HEK293 (cell line): ENCODE data around the gene ANKUB1.

Experiments used
- SP2 ChIP-seq: fragments of 450-650 bp; formaldehyde crosslinking; IDR thresholded peaks from 2 replicates; pipeline ENCODE4 v1.5.1; 2016; ENCODE audit warnings: missing biosample characterization, missing genetic modification characterization
- TRIM28 ChIP-seq: IDR thresholded peaks from 2 replicates; pipeline ENCODE4 v1.6.1; 2011; ENCODE audit warnings: low read length, control low read depth, borderline replicate concordance
- ZNF114 ChIP-seq: fragments of 450-650 bp; formaldehyde crosslinking; IDR thresholded peaks from 2 replicates; pipeline ENCODE4 v1.5.0; 2017; ENCODE audit warnings: missing biosample characterization, missing genetic modification characterization
- ZNF121 ChIP-seq: fragments of 450-650 bp; formaldehyde crosslinking; IDR thresholded peaks from 2 replicates; pipeline ENCODE4 v1.5.1; 2016; ENCODE audit warnings: missing biosample characterization, missing genetic modification characterization
- ZNF146 ChIP-seq: fragments of 450-650 bp; formaldehyde crosslinking; IDR thresholded peaks from 2 replicates; pipeline ENCODE4 v1.5.1; 2016; ENCODE audit warnings: missing biosample characterization, missing genetic modification characterization
- ZNF174 ChIP-seq: fragments of 450-650 bp; formaldehyde crosslinking; IDR thresholded peaks from 2 replicates; pipeline ENCODE4 v1.5.0; 2017; ENCODE audit warnings: missing biosample characterization, mild to moderate bottlenecking, missing genetic modification characterization
- ZNF510 ChIP-seq: fragments of 450-650 bp; formaldehyde crosslinking; IDR thresholded peaks from 2 replicates; pipeline ENCODE4 v1.5.1; 2018; ENCODE audit warnings: mild to moderate bottlenecking, missing genetic modification characterization, missing biosample characterization; ENCODE audit not compliant: insufficient replicate concordance
- ZNF561 ChIP-seq: fragments of 450-650 bp; IDR thresholded peaks from 2 replicates; pipeline ENCODE4 v1.5.1; 2018; ENCODE audit warnings: missing biosample characterization, missing genetic modification characterization, borderline replicate concordance
- ZNF624 ChIP-seq: fragments of 450-650 bp; formaldehyde crosslinking; IDR thresholded peaks from 2 replicates; pipeline ENCODE4 v1.5.1; 2017; ENCODE audit warnings: missing biosample characterization, missing genetic modification characterization
- ZNF670 ChIP-seq: fragments of 450-650 bp; formaldehyde crosslinking; IDR thresholded peaks from 2 replicates; pipeline ENCODE4 v1.5.1; 2016; ENCODE audit warnings: missing biosample characterization, missing genetic modification characterization, low read depth
- TF ChIP-seq, protein P1 (sequence below): fragments of 450-650 bp; formaldehyde crosslinking; IDR thresholded peaks from 2 replicates; pipeline ENCODE4 v1.5.1; 2016; ENCODE audit warnings: missing biosample characterization, missing genetic modification characterization
- TF ChIP-seq, protein P2 (sequence below): fragments of 450-650 bp; formaldehyde crosslinking; IDR thresholded peaks from 2 replicates; pipeline ENCODE4 v1.5.1; 2016; ENCODE audit warnings: missing biosample characterization, missing genetic modification characterization, low read depth

DNA sequence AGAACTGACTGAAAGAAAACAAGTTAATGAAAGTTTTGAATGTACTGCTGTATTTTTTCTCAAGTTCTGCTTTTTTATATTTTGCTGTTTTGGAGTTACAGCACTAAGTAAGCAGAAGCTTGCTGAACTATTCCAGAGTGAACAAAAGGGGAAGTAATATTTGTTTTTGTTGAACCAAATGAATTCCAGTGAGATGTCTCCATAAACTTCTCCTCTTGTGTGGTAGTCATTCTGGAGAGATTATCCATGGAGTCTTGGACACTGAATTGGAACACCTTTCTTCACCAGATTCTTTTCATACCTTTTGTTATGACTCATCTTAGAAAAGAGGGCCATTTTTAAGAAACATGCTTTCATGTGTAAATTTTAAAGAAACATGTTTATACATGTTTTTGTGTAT, 8.8 kb downstream of the ANKUB1 start:
- TF ChIP-seq, protein P1, sequence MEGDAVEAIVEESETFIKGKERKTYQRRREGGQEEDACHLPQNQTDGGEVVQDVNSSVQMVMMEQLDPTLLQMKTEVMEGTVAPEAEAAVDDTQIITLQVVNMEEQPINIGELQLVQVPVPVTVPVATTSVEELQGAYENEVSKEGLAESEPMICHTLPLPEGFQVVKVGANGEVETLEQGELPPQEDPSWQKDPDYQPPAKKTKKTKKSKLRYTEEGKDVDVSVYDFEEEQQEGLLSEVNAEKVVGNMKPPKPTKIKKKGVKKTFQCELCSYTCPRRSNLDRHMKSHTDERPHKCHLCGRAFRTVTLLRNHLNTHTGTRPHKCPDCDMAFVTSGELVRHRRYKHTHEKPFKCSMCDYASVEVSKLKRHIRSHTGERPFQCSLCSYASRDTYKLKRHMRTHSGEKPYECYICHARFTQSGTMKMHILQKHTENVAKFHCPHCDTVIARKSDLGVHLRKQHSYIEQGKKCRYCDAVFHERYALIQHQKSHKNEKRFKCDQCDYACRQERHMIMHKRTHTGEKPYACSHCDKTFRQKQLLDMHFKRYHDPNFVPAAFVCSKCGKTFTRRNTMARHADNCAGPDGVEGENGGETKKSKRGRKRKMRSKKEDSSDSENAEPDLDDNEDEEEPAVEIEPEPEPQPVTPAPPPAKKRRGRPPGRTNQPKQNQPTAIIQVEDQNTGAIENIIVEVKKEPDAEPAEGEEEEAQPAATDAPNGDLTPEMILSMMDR (tag by site-specific recombination), result no peak
- TF ChIP-seq ZNF510 (tag by site-specific recombination) (no peak), ZNF121 (tag by site-specific recombination) (no peak), SP2 (no peak), ZNF624 (no peak), ZNF561 (tag by site-specific recombination) (no peak), ZNF670 (tag by site-specific recombination) (no peak), ZNF174 (no peak), ZNF146 (tag by site-specific recombination) (no peak), ZNF114 (tag by site-specific recombination) (no peak), TRIM28 (no peak)
- TF ChIP-seq, protein P2, sequence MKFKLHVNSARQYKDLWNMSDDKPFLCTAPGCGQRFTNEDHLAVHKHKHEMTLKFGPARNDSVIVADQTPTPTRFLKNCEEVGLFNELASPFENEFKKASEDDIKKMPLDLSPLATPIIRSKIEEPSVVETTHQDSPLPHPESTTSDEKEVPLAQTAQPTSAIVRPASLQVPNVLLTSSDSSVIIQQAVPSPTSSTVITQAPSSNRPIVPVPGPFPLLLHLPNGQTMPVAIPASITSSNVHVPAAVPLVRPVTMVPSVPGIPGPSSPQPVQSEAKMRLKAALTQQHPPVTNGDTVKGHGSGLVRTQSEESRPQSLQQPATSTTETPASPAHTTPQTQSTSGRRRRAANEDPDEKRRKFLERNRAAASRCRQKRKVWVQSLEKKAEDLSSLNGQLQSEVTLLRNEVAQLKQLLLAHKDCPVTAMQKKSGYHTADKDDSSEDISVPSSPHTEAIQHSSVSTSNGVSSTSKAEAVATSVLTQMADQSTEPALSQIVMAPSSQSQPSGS (tag by site-specific recombination), result no peak
